HL-60 (cell line): ENCODE results near the gene RASL10A.

Source experiments
- DNase-seq, 2 experiments: peaks; one replicate each; pipeline ENCODE4 v3.0.0-alpha.2; 2010 to 2020; ENCODE audit warnings: low read depth in 1 of 2, low spot score in 1 of 2
- H3K27ac ChIP-seq: fragments of 250-450 bp; sonication (Bioruptor Pico); replicated peaks from 2 replicates; pipeline ENCODE4 v1.5.1; 2020; ENCODE audit warnings: mild to moderate bottlenecking, moderate library complexity
- H3K27me3 ChIP-seq: fragments of 250-450 bp; sonication (Bioruptor Pico); 2 replicates; pipeline ENCODE4 v1.5.1; 2021; ENCODE audit warnings: mild to moderate bottlenecking, moderate library complexity; ENCODE audit not compliant: insufficient read depth, poor library complexity, severe bottlenecking
- H3K4me3 ChIP-seq: replicated peaks from 2 replicates; pipeline ENCODE4 v1.5.1; 2011; ENCODE audit warnings: mild to moderate bottlenecking, control low read depth, low read length; ENCODE audit not compliant: insufficient read depth
- CTCF ChIP-seq: IDR thresholded peaks from one replicate; pipeline ENCODE4 v1.5.1; 2011; ENCODE audit warnings: low read length, control low read depth, inconsistent platforms; ENCODE audit not compliant: insufficient read depth
- GABPA ChIP-seq: IDR thresholded peaks from 2 replicates; pipeline ENCODE4 v1.6.1; 2012; ENCODE audit warnings: low read depth
- POLR2AphosphoS5 ChIP-seq: IDR thresholded peaks from 2 replicates; pipeline ENCODE4 v1.6.1; 2012; ENCODE audit warnings: low read depth
- REST ChIP-seq: IDR thresholded peaks from 2 replicates; pipeline ENCODE4 v1.6.1; 2012; ENCODE audit warnings: low read depth; ENCODE audit not compliant: insufficient replicate concordance
- SPI1 ChIP-seq: IDR thresholded peaks from 2 replicates; pipeline ENCODE4 v1.6.1; 2012; ENCODE audit warnings: low read depth, mild to moderate bottlenecking, borderline replicate concordance

The RASL10A gene

GRCh38 chr22:29269731-29270474, 45.6 kb downstream of the RASL10A start:
- no peaks in the 10 kb centered on the region for H3K27me3 ChIP-seq
- DNase-seq = peak in 1 of 2 experiments; percentile 30
- H3K4me3 ChIP-seq = peak overlapping the region; percentile 82
- peak overlapping the region; percentile 100 for H3K27ac ChIP-seq
- peak; percentile 26; the same call in 1 of the 2 replicates for TF ChIP-seq POLR2AphosphoS5
- TF ChIP-seq SPI1 = no peak

GRCh38 chr22:29269230-29269604, 46.3 kb downstream of the RASL10A start:
- DNase-seq = no peak
- TF ChIP-seq POLR2AphosphoS5 = no peak
- TF ChIP-seq SPI1 = no peak
- TF ChIP-seq GABPA = no peak
- no peak for TF ChIP-seq CTCF
- TF ChIP-seq REST = no peak
- Histone ChIP-seq H3K27me3 (no peaks in the 10 kb centered on the region), H3K27ac (peak overlapping the region; percentile 100), H3K4me3 (peak overlapping the region; percentile 82)

- Histone ChIP-seq H3K27me3 (no peaks in the 10 kb centered on the region), H3K27ac (peak overlapping the region; percentile 100), H3K4me3 (peak overlapping the region; percentile 82)
- DNase-seq = peak in 1 of 2 experiments; percentile 30
- TF ChIP-seq SPI1 = no peak
- TF ChIP-seq GABPA = 0 out of 2 replicates have a peak, but pooled peaks have one; percentile 7
- TF ChIP-seq CTCF = no peak
- TF ChIP-seq POLR2AphosphoS5 = peak; percentile 3; the same call in 1 of the 2 replicates
- no peak for TF ChIP-seq REST
Observed at GRCh38 chr22:29268511-29269229, 46.8 kb downstream of the RASL10A start.

GRCh38 chr22:29267858-29268510, 47.5 kb downstream of the RASL10A start, which contains the start of the genes EWSR1 and RHBDD3:
Gene EWSR1 (plus strand): TSS chr22:29268268. CDS start chr22:29268337, 69 bp downstream.
Gene RHBDD3 (minus strand): TSS chr22:29267981. CDS start chr22:29265626, 2,355 bp downstream.
- H3K27me3 ChIP-seq = no peaks in the 10 kb centered on the region
- peak within 1 kb of the TSS; percentile 82 for H3K4me3 ChIP-seq
- peak within 1 kb of the TSS; percentile 100 for H3K27ac ChIP-seq
- DNase-seq = peak; percentile 96 to 97
- TF ChIP-seq SPI1 (no peak), GABPA (no peak), POLR2AphosphoS5 (peak; percentile 84; the same call in 1 of the 2 replicates), REST (peak; percentile 66), CTCF (no peak)
